Measurements from ENCODE around the gene AZIN2.

The AZIN2 gene

DNA sequence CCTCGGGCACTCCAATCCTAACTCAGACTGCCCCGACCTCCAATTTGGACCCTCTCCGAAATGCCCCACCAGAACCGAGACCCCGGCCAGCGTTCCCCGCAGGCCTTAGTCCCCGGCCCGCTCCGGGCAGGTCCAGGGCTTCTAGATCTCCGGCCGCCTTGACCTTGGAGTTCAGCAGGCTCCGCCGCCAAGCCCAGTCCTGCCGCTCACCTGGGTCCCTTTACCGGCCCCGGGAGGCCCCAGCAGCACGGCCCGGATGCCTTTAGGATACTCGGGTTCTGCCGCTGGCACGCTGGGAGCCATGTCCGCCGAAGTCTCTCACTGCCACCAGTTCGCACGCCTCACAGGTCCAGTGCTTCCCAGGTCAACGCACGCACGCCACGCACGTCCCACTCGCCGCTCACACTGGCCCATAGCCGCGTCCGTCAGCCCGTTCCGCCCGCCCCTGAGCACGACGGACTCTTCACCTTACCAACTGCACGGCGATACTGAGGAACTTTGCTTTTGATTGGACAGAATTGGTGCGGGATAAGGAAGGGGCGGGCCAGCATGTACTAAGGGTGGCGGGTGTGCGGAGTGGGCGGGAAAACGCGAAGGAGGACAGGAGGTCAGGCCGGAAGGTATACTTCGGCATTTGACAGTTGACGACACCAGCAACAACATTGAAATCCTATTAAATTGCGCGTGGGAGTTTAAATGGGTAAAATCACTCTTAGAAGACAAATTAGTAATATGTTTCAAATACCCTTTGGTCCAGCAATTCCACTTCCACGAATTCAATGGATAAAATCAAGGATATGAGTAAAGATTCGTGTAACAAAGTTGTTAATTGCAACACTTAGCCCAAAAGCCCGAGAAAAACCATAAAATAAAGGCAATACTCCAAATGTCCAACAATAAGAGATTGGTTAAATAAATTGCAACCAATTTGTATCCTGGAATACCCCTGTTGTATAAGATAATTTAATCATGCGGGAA, 44.1 kb upstream of the AZIN2 start, which contains the start of gene AK2:
AK2 (minus strand) TSS at position 358 of the 978 bp plus-strand sequence; CDS start at position 303, 55 bp downstream.
- Histone ChIP-seq H3K36me3 (replicated peaks) (no peaks in the 10 kb centered on the region), H3K27ac (peak within 1 kb of the TSS; percentile 90), H3K27me3 (replicated peaks) (no peaks in the 10 kb centered on the region), H3K4me3 (ENCODE audit: low read depth, low read length) (peak within 1 kb of the TSS; percentile 89)
- TF ChIP-seq, protein P1, sequence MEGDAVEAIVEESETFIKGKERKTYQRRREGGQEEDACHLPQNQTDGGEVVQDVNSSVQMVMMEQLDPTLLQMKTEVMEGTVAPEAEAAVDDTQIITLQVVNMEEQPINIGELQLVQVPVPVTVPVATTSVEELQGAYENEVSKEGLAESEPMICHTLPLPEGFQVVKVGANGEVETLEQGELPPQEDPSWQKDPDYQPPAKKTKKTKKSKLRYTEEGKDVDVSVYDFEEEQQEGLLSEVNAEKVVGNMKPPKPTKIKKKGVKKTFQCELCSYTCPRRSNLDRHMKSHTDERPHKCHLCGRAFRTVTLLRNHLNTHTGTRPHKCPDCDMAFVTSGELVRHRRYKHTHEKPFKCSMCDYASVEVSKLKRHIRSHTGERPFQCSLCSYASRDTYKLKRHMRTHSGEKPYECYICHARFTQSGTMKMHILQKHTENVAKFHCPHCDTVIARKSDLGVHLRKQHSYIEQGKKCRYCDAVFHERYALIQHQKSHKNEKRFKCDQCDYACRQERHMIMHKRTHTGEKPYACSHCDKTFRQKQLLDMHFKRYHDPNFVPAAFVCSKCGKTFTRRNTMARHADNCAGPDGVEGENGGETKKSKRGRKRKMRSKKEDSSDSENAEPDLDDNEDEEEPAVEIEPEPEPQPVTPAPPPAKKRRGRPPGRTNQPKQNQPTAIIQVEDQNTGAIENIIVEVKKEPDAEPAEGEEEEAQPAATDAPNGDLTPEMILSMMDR (IDR thresholded peaks at IDR 0.05; ENCODE audit: low read depth, low read length, missing control alignments), result no peak
- in situ Hi-C loops (cut with HindIII; ENCODE audit: low pct_ligation_motif_present, low sequenced_read_pairs), result no loop called here
- DNase-seq, result peak; percentile 98

DNA sequence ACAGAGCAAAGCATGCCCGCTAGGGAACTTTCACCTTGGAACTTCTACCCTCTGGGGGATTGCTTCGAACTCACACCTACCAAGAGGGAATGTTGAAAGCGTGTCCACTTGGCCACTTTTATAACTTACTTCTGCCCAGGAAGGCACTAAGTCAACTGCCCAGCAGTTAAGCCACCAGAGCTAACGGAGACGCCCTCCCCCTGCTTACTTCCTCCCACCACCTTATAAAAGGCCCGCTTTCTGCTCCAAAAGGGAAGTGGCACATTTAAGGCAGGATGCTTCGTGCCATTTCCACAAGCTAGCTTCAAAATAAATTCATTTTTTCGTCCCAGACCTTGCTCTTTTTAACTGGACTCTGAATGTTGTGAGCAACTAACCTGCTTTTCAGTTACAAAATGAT, 41.1 kb upstream of the AZIN2 start:
- Histone ChIP-seq H3K36me3 (replicated peaks) (no peaks in the 10 kb centered on the region), H3K4me3 (ENCODE audit: low read depth, low read length) (no peak overlapping the region), H3K27me3 (replicated peaks) (no peaks in the 10 kb centered on the region), H3K27ac (no peak overlapping the region)
- DNase-seq, result no peak
- TF ChIP-seq, protein P1 (IDR thresholded peaks at IDR 0.05; ENCODE audit: low read depth, low read length, missing control alignments), result no peak
- in situ Hi-C loops (cut with HindIII; ENCODE audit: low pct_ligation_motif_present, low sequenced_read_pairs), result no loop called here

DNA sequence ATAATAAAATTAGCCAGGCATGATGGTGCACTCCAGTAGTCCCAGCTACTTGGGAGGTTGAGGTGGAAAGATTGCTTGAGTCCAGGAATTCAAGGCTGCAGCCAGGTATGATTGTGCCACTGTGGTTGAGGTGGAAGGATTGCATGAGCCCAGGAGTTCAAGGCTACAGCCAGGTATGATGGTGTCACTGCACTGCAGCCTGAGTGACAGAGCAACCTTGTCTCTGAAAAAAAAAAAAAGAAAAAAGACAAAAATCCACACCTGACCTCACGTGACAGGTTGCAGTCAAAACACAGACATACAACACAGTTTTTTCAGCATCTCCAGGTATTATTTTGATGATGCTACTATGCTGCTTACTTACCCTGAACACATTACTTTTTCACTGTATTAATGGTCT, 39.9 kb upstream of the AZIN2 start:
- DNase-seq, result no peak
- Histone ChIP-seq H3K27me3 (replicated peaks) (no peaks in the 10 kb centered on the region), H3K27ac (no peak overlapping the region), H3K4me3 (ENCODE audit: low read depth, low read length) (no peak overlapping the region), H3K36me3 (replicated peaks) (no peaks in the 10 kb centered on the region)
- TF ChIP-seq, protein P1 (IDR thresholded peaks at IDR 0.05; ENCODE audit: low read depth, low read length, missing control alignments), result no peak
- in situ Hi-C loops (cut with HindIII; ENCODE audit: low pct_ligation_motif_present, low sequenced_read_pairs), result no loop called here

DNA sequence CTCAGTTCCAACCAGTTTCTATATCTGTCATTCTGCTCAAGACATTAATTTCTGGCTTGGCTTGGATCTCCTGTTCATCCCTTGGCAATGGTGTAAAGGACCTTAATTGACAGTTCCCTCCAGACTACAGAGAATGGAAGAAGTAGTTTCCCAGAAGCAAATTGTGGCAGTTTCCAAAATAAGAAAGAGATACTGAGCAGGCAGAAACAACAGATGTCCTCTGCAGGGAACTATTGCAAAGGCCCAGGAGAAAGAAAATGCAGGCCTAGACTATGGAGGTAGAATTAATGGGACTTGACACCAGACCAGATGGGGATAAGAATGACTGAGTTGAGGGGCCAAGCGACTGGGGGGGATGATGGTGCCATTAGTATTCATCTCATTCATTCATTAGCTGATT, 38.1 kb upstream of the AZIN2 start:
- Histone ChIP-seq H3K27me3 (replicated peaks) (no peaks in the 10 kb centered on the region), H3K27ac (no peak overlapping the region), H3K36me3 (replicated peaks) (no peaks in the 10 kb centered on the region), H3K4me3 (ENCODE audit: low read depth, low read length) (no peak overlapping the region)
- in situ Hi-C loops (cut with HindIII; ENCODE audit: low pct_ligation_motif_present, low sequenced_read_pairs), result no loop called here
- no peak for DNase-seq
- TF ChIP-seq, protein P1 (IDR thresholded peaks at IDR 0.05; ENCODE audit: low read depth, low read length, missing control alignments), result no peak

DNA sequence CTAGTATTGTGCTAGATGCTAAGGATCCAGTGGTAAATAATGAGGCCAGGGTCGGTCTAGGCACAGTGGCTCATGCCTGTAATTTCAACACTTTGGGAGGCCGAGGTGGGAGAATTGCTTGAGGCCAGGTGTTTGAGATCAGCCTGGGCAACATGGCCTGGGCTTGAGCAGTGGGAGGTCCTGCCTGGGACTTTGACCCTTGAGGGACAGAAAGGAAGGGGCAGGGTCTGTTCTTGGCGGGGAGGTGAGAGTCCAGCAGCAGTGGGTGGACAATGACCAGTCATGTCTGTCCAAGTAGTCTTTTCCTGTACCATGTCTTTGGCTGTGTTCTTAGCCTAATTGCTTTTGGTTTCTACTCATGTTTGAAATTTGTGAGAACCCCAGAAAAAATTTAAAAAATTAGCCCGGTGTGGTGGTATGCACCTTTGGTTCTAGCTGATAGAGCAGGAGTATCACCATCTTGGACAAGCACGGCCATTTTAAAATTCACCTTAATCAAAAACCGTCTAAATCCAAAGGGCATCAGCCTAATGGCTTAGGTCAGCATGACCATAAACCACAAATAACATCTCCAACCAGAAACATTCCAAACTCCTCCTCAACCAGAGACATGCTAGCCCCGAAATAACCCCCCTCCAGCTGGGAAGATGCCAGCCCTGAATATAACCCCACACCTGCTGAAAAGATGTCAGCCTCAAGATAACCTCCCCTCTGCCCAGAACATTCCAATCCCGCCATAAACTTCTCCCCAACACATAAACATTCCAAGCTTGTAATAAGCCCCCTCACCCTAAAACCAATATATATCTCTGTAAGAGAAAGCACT, 37.5 kb upstream of the AZIN2 start:
- H3K27ac ChIP-seq, result no peak overlapping the region
- H3K27me3 ChIP-seq (replicated peaks), result no peaks in the 10 kb centered on the region
- H3K4me3 ChIP-seq (ENCODE audit: low read depth, low read length), result no peak overlapping the region
- no peak for DNase-seq
- H3K36me3 ChIP-seq (replicated peaks), result no peaks in the 10 kb centered on the region
- TF ChIP-seq, protein P1 (IDR thresholded peaks at IDR 0.05; ENCODE audit: low read depth, low read length, missing control alignments), result no peak
- in situ Hi-C loops (cut with HindIII; ENCODE audit: low pct_ligation_motif_present, low sequenced_read_pairs), result no loop called here
